Activated CD8-positive, alpha-beta memory T cell treated with anti-CD3 and anti-CD28 coated beads, Interleukin-2, amount 50 U/mL, for 24 hours (primary cell): ENCODE results near the gene MEF2D.
A peak's percentile ranks its signal among the peaks of the same experiment; 100 is the strongest.

Experiments
- DNase-seq: peaks from one replicate; pipeline ENCODE4 v3.0.0-alpha.2; 2020; ENCODE audit errors: extremely low read depth

Gene MEF2D

DNA sequence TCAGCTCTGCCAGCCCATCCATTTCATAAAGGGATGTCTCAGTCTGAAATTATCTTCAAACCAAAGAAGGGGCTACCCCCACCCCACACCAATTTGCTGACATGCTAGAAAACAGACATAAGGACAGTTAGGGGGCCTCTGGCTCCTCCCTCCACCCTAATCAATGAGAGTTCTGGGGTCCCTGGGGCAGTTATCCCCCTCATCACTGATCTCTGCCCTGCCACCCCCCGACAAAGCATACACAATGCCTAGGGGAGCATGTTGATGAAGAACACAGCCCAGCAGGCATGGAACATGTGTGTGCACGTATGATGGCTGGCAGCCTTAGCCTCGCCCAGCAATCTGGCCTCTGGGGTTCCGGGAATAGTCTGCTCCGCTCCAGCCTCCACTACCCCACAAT lies 72.6 kb downstream of the MEF2D start:
- DNase-seq = no peak

DNA sequence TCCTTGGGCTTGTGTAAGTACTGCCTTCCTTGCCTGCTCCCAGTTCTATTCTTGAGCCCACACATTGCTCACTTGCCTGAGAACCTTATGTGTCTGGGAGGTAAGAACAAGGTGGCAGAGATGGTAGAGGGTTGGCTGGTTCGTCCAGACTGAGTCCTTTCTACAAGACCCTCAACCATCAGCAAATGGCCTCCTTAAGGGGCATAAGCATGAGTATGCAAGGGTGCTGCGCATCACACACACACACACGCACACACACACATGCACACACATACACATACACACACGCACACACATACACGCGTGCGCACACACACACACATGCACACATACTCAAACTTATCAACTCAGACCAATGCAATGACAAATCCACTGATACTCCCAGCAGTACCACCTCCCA lies 74.6 kb downstream of the MEF2D start:
- no peak for DNase-seq

- DNase-seq = no peak
Measured at GRCh38 chr1:156424806-156425432, 75.7 kb downstream of the MEF2D start.

DNA sequence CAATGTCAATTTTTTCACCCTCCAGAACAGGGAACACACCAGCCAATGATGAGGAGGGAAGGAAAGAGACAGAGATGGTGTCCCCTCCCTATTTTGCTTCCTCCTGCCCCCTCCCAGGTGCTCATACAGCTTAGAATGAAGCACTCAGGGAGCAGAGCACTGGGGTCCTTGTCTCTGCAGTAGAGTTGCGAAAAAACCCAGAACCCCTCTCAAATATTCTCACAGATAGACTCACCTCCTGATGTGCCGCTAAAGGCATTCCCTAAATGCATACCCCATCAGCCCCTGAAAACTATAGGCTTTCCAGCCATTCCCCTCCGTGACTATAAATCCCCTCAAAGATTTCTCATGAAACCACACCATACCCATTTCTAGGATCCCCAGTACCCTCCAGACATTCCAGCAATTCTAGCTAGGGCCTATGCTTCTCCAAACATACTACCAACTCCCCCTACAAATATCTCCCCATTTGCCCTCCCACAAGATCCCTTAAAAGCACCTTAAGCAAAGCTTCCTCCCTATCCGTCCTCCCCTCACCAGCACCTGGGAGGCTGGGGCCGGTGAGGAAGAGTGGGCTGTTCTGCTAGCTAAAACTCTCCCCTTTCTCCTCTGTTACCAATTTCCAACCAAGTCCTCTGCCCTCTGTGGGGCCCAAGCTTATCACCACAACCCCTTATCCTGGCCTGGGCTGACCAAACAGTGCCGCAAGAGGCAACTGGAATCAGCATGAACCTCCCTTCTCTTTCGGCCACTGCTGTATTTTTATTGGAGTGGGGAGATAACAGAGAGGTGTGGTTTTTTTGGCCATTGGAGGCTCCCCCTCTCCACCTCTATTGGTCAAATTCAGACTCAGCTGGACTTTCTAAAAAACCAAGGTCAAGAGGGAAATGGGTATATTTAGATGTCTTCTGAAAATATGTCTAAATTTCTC lies 76.9 kb downstream of the MEF2D start:
- DNase-seq = no peak

GRCh38 chr1:156422602-156423091 lies 77.9 kb downstream of the MEF2D start:
- DNase-seq = no peak

DNA sequence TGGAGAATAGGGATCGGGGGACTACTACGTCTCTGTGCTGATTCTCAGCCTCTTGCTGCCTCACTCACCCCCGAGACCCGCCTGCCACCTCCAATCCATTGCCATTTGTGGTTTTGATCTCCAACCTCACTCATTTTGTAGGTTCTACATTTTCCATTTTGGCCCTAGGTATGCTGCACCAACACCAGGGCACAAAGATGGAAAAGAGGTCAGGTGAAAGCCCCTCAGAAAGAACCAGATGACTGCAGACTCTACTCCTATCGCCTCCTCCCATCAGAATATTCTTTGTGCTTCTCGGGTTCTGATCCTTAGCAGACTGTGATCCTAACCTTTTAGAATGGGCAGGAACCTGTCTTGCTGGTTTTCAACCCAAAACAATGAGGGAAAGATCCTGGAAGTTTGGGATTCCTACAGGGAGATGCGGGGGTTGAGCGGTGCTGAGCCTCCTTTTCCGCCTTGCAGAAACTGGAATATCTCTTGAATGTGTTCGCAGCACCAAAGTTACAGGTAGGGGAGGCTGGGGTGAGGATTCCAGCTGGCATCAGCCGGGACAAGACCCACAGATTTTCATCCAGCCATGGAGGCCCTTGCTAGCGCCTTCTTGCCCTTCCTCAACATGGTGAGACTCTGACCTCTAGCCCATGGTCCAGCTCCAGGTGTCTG lies 78.5 kb downstream of the MEF2D start:
- no peak for DNase-seq

- peak; percentile 28 for DNase-seq
Measured at GRCh38 chr1:156421062-156421938, 79.3 kb downstream of the MEF2D start.

- no peak for DNase-seq
Measured at GRCh38 chr1:156420205-156421061, 80.1 kb downstream of the MEF2D start.

GRCh38 chr1:156419854-156420204 lies 80.7 kb downstream of the MEF2D start:
- DNase-seq = no peak

DNA sequence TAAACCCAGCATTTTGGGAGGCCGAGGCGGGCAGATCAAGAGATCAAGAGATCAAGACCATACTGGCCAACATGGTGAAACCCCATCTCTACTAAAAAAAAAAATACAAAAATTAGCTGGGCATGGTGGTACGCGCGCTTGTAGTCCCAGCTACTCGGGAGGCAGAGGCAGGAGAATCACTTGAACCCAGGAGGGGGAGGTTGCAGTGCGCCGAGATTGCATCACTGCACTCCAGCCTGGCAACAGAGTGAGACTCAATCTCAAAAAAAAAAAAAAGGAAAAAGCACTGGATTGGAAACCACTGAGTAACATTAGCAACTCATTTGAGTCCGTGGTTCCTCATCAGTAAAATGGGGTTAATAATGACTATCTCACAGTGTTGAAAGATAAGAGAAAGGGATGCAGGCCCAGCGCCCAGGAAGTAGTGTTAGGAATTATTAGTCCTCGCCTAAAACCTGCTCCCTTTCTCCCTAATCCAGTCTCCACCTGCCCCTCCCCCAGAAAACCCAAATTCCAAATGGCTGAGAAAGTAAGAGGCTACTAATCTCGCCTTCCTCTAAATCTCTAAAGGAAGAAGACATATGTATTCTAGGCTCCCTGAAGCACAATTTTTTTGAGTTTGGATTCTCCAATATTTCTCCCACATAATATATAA lies 82.0 kb downstream of the MEF2D start:
- no peak for DNase-seq

GRCh38 chr1:156417401-156418020 lies 83.1 kb downstream of the MEF2D start:
- DNase-seq = no peak

DNA sequence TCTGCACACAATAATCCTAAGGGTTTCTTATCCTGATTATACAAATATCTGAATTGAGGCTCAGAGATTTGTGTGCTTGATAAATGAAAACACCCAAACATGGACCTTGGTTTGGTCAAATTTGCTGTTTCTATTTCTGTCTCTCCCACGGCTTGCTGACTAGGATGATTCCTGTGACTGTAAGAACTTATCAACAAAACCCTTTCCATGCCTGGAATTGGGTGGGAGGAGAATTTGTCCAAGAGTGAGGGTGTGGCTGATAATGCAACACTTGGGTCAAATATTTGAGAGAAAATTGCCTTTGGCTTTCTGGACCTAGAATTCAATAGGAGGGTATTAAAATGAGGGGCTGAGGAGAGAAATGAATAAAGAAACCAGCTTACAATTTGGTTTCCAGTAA lies 83.6 kb downstream of the MEF2D start:
- no peak for DNase-seq

DNA sequence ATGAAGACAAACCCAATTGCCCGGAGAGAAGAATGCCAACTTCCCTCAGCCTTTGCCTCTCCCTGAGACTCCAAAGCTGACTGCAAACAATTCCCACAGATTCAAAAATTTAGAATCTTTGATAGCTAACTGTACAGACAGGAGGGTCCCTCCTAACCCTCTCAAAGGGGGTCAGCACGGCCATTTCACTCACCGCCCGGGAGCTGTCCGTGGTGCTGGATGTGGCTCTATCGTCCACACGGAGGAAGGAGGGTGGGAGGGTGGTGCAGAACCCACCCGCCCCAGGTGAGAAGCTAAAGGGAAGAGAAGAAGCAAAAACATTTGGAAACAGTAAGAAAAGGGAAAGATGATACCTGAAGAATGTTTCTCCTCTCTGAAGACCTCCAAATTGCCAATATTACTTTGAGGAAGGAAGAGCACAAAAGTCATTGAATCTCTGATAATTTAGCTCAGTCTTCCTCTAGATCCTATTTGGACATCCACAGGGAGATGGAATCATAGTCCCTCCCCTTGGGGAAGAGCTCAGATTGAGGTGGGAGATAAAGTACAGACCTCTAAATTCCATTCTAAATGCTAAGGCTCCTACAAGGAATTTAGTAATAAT lies 86.0 kb downstream of the MEF2D start:
- no peak for DNase-seq
